GM23248 (cell line): ENCODE data around the gene FBP1.

Experiments used
- EZH2 ChIP-seq: fragments of 200-600 bp; sonication (generic); IDR thresholded peaks from 2 replicates; pipeline ENCODE4 v1.6.1; 2018; ENCODE audit warnings: antibody characterized with exemption, mild to moderate bottlenecking; ENCODE audit not compliant: insufficient read depth, poor library complexity, severe bottlenecking
- EZH2phosphoT487 ChIP-seq: fragments of 200-600 bp; sonication (generic); IDR thresholded peaks from 2 replicates; pipeline ENCODE4 v1.6.1; 2018; ENCODE audit warnings: antibody characterized with exemption, moderate library complexity, mild to moderate bottlenecking, low read depth; ENCODE audit not compliant: insufficient read depth

DNA sequence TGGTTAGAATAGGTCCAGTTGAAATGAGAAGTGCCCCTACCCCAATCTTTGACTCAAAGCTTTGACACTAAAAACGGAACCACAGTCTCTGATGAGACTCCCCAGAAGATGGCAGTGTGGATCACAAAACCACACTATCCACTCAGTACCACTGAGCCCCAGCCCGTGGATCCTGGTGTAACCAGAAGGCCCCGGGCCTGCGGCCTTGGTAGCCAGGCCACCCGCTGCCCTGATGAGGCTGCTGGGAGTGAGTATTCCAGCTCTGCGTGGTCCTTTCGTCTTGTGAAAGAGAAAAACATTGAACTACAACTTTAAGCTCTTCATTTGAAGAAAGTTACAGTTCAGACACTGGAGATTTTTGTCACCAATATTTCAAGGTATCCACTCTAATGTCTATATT is 42.2 kb upstream of the FBP1 start:
- TF ChIP-seq EZH2 = no peak
- no peak for TF ChIP-seq EZH2phosphoT487
